ENCODE data around the gene CALCB.
A peak's percentile ranks its signal among the peaks of the same experiment; 100 is the strongest.

Gene CALCB

GRCh38 chr11:15074206-15075161, 1.1 kb downstream of the CALCB start:
- peak; percentile 79 for DNase-seq (ENCODE audit: low read depth)

DNA sequence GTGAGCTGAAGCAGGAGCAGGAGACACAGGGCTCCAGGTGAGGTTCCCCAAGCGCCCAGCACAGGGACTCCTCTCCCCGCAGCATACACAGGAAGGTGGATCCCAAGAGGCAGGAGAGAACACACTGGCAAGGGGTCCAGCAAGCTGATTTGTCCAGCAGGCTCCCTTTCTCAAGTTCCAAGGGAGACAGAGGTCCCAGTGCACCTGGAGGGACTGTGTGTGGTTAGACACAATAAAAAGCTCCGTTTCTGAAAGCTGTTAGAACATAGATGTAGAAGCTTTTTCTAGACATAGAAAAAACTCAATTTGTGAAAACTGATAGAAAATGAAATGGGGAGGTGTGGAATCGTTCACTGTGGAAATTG, 1.8 kb downstream of the CALCB start:
- no peak for DNase-seq (ENCODE audit: low read depth)

DNA sequence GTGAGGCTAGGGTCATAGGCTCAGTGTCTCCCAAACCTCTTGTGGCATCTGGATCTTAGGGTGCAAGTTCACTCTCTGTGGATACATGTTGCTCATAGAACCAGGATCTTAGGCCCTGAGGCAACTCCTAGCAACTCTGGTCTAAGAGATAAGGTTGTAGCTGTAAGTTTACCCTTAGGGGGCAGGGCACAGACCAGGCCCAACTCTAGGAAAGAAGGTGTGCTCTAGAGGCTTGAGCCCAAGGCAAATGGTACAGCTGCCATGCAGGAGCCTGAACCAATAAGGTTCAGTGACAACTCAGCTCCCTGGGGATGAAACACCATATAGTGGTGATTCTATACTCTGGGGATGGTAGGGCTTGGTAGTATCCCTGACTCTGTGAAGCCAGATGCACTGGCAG, 17.8 kb downstream of the CALCB start:
- no peak for DNase-seq (ENCODE audit: low read depth)

GRCh38 chr11:15091625-15092024, 18.2 kb downstream of the CALCB start:
- DNase-seq (ENCODE audit: low read depth): no peak

- no peak for DNase-seq (ENCODE audit: low read depth)
These were observed 20.0 kb downstream of the CALCB start for GRCh38 chr11:15093432-15093831.

- no peak for DNase-seq (ENCODE audit: low read depth)
These were observed 22.4 kb downstream of the CALCB start for GRCh38 chr11:15095736-15096228.

DNA sequence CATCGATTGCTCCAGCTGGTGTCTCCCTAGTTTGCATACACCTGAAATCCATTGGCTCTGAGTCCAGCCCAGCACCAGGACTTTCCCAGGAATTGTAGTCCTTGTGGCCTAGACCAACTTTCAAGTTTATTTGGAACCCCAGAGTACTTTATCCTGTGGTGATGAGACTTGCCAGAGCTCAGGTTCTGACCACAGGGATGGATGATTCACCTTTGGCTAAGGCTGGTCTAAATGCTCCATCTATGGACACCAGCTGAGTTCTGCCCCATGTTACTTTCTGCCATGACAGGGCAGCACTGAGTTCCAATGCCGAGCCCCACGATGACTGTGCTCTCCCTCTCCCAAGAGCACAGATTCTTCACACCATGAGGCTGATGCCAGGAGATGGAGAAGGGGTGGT, 24.0 kb downstream of the CALCB start:
- DNase-seq (ENCODE audit: low read depth): no peak

DNA sequence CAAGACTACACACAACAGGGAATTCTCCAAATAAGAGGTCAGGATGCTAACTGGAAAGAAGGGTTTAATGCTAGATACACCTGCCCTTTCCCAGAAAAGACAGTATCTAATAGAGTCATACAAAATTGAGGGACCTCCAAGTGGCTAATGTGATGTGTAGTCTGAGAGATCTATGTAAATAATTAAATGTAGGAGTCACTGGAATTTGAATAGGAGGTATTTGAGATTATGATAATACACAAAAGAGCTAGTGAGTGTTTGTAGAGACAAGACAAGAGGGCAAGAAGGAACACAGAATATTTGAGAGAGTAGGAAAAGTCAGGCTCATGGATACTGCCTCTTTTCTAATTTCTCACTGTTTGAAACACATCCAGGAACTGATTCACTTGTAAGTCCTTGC, 25.9 kb downstream of the CALCB start:
- no peak for DNase-seq (ENCODE audit: low read depth)

GRCh38 chr11:15101072-15101709, 27.8 kb downstream of the CALCB start:
- peak; percentile 23 for DNase-seq (ENCODE audit: low read depth)

DNA sequence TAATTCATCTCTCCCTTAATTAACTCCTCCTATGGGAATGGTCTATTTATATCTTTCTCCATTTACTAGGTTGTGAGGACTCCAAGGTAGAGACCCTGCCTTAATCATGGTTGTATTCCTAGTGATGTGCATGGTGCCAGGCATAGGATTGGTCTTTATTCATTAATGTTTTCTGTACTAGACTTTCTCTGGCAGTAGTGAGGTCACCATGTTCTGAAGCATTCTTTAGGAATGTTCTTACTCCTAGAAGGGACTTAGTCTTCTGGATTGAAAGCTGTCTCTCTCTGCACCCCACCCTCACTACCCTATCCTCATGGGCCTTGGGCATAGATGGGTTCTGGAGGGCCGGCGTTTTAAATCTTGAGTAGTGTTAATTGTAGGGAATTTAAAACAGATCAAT, 30.8 kb downstream of the CALCB start:
- no peak for DNase-seq (ENCODE audit: low read depth)

DNA sequence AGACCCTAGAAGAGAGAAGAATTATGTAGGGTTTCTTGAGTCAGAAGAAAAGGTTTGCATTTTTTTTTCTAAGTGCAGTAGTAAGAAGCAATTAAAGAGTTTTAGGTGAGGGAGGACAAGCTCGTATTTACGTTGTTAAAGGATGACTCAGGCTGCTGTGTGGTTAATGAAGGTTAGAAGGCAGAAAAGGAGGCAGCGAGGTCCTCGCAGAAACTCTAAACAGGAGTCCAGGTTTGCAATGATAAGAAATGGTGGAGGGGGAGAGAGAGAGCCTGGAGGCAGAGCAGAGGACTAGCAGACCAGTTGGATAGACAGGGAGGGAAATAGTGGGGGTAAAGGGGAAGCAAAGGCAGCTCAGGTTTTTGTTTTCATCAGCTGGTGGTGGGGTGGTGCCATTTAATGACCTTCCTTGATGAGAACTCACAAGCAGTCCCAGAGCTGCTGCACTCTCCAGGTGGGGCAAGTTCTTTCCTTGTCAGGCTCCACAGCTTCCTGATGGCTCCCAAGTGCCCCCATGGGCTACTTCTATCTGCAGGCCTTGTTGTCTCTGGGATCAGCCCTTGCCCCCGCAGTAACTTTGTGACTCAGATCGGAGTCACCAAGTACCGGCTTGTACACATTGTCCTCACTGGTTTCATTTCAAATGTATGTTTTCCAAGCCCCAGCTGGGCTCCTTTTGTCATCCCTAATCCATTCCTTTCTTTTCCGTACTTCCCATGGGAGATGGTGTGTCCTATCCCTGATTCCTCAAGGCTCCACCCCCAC, 33.0 kb downstream of the CALCB start:
- DNase-seq (ENCODE audit: low read depth): no peak

DNA sequence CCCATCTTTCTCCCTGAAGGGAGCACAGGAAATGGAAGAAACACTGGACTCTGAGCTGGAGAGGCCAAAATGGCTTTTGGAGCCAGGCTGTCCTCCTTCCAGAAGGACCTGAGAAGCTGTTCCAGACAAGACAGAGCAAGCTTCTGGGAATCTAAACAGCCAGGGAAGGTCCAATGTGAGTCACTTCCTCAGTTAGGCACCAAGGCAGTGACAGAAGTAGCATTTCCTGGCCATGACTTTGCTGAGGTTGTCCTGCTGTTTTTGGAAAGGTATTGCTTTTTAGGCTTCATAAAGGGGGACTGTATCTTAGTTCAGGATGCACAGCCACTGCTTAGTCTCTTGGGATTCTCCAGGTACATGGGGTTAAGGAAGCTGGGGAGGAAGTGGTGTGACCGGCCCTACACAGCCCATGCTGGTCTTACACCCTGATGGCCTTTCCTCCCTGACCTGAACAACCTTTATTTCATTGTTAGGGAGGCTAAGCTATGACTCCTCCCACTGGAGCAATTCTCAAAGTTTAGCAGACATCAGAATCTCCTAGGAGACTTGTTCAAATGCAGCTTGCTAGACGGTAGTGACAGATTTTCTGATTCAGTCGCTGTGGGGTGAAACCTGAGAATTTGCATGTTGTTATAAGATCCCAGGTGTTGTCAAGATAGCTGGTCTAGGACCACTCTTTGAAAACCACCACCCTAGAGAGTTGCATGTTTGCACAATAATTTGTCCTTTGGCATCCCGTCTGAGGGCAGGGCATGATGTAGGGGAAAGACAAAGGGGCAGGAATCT, 34.5 kb downstream of the CALCB start:
- no peak for DNase-seq (ENCODE audit: low read depth)

- no peak for DNase-seq (ENCODE audit: low read depth)
These were observed 35.3 kb downstream of the CALCB start for GRCh38 chr11:15108592-15109130.

DNA sequence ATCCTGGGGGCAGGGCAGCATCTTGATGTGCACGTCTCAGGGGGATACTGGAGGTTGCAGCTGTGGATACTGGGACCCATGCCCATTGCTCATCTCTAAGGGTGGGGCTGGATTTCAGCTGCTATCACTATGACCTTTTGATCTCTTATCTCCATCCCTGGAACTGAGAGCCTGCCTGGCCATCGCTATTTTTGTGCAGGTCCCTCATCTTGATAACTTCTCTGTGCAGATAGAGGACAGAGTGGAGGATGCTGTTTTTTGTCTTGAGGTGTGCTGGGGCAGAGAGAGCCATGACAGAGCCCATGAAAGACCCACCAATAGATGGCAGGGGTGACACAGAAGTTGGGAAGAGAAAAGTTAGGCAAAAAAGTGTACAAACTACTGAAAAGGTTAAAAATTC, 36.2 kb downstream of the CALCB start:
- DNase-seq (ENCODE audit: low read depth): no peak

- no peak for DNase-seq (ENCODE audit: low read depth)
These were observed 37.8 kb downstream of the CALCB start for GRCh38 chr11:15111215-15111614.

DNA sequence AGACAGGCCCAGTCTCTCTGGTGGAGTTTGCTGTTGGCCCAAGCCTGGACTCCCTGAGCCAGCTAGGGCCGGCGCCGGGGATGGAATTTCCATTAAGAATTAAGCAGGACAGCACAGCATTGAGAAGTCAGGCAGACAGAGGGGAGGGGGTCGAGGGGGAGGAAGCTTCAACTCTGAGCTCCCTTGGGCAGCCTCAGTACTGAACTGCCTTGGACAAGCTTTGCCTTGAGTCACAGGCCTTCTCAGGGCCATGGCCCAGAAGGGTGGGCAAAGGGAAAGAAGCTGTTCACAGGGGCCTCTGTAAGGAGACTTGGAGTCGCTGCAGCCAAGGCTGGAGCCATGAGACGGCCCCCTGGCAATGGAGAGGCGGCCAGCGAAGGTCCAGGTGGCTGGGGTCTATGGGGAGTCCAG, 38.7 kb downstream of the CALCB start:
- DNase-seq (ENCODE audit: low read depth): no peak

- DNase-seq (ENCODE audit: low read depth): no peak
These were observed 40.0 kb downstream of the CALCB start for GRCh38 chr11:15113381-15113780.

DNA sequence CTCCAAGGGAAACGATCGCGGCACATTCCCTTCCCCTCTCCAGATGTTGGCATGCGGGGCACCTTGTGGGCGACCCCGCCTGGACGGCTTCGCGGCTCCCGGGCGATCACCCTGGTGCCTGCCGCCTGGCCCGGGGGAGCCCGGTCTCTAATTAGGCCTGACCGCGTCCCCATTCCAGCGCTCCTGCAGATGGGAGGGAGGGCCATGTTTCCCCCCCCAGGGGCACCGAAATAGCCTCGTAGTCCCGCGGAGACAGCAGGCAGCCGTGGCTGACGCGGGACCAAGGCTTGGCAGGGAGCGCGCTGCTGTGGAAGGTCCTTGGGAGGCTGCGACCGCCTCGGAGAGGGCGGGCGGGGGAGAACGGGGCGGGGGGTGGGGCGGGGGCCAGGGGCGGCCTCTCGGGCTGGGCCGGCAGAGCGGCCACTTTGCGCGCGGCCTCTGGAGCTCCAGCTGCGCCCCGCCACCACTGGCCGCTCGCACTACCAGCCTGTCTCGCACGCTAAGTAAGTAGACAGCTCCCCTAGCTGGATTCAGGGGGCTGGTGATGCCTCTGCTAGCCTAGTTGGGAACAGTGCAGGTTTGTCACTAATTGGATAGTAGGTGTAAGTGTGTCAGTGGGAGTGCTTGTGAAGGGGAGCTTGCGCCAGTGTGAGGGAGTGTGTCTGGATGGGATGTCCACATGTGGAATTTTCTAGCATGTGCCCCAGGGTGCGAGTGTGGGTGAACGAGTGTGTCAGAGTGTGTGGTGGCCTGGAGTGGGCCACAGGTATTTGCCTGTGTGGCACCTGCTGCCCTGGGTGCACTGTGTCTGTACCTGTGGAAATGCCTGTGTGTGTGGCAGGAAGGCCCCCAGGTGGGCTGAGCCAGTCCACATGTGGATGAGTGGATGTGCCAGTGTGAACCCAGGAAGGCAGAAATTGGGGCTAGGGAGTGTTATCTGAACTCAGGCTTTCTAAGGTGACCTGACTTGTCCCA, 41.4 kb downstream of the CALCB start, which contains the start of gene INSC:
Gene INSC (plus strand): TSS at position 423 of the 975 bp plus-strand sequence. CDS start 34,252 bp downstream, outside the sequence.
- no peak for DNase-seq (ENCODE audit: low read depth)

DNA sequence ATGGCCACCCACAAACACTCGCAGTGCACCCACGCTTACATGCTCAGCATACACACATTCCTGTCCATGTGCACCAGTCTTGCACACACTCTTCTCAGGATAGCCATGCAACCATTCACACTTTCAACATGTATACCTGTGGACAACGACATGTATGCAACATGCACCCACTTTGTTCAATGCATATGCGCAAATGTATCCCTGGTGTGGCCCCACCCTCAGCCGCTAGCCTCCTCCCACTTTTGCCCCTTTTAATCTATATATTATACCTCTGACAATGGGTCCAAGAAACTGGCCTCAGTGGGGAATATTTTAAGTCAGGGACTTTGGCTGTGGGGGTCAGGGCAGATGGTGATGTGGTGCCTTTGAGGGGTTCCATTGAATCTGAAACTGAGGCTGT, 42.3 kb downstream of the CALCB start:
- DNase-seq (ENCODE audit: low read depth): no peak

- DNase-seq (ENCODE audit: low read depth): no peak
These were observed 44.4 kb downstream of the CALCB start for GRCh38 chr11:15117751-15118150.
